Measurements from ENCODE around the gene FLOT2. TPM values are rescaled to one million over a fixed set of nuclear protein-coding genes. Genes with fewer than 3 reads are reported as not detected.

The FLOT2 gene
- total and polyA plus RNA-seq, 2 of the 8 experiments (the other 6 are each of a cell fraction or from before 2014, with no cell fraction given) = 116 to 189 TPM

- H3K23me2 ChIP-seq (ENCODE audit: low read depth, low read length) = peaks cover 7% of the 10 kb centered on the region; the same call in 1 of the 2 replicates
- H3K18ac ChIP-seq (ENCODE audit: extremely low read depth, low read length) = peak overlapping the region; percentile 80; the same call in 1 of the 2 replicates
- DNase-seq (ENCODE audit: low read depth in 1 of 2, low spot score in 2 of 2) (no peak), FAIRE-seq (no peak)
- no peak overlapping the region for H2AK5ac ChIP-seq (ENCODE audit: low read depth, low read length)
- peaks cover 0 to 1% (median 0%) of the 10 kb centered on the region in 4 experiments; a peak in 1 of 7 replicates for H3K4me1 ChIP-seq (replicated peaks in 1 of 4; ENCODE audit: control insufficient read depth in 3 of 4, insufficient read depth in 4 of 4, low read length in 3 of 4)
- no peak overlapping the region for H3K56ac ChIP-seq (replicated peaks; ENCODE audit: insufficient read length, low read depth, low read length)
- H4K8ac ChIP-seq (ENCODE audit: extremely low read depth, insufficient read depth, low read length) = no peak overlapping the region
- no peak overlapping the region for H4K5ac ChIP-seq (ENCODE audit: insufficient read length, low read depth, low read length)
- no peak overlapping the region for H3K14ac ChIP-seq (ENCODE audit: insufficient read length)
- ChIA-PET POLR2A (ENCODE audit: partially characterized antibody) (interaction anchor here (0.6 to 2.8 kb wide), 33 partner anchors 8 to 131 kb away, joined by 3 to 15 read pairs (median 5); partner anchors contain the start of genes NEK8 and RPL23A), CTCF (ENCODE audit: partially characterized antibody) (interaction anchor here (0.6 to 3.9 kb wide), 11 partner anchors 13 to 414 kb away, joined by 3 to 32 read pairs (median 3); no protein-coding TSS in a partner anchor)
- TF ChIP-seq JUN (IDR thresholded peaks at IDR 0.05; ENCODE audit: low read depth, low read length) (no peak), ATF3 (IDR thresholded peaks at IDR 0.05; ENCODE audit: insufficient read depth, low read depth, low read length) (no peak), SP4 (IDR thresholded peaks at IDR 0.05; ENCODE audit: low read length) (no peak), JUND (IDR thresholded peaks at IDR 0.05; ENCODE audit: low read length) (no peak), SIRT6 (IDR thresholded peaks at IDR 0.05; ENCODE audit: low read length) (no peak), SP2 (IDR thresholded peaks at IDR 0.05; ENCODE audit: low read length) (no peak), RNF2 (IDR thresholded peaks at IDR 0.05; ENCODE audit: borderline replicate concordance, low read depth, low read length, missing control alignments, poor library complexity, severe bottlenecking) (no peak), RAD21 (IDR thresholded peaks at IDR 0.05 in 1 of 2, conservative IDR thresholded peaks at IDR 0.05 in 1 of 2; ENCODE audit: low read depth in 2 of 2, low read length in 2 of 2) (no peak), USF2 (IDR thresholded peaks at IDR 0.05; ENCODE audit: low read length) (no peak), NRF1 (IDR thresholded peaks at IDR 0.05; ENCODE audit: low read depth, low read length) (no peak)
- H3K79me1 ChIP-seq (ENCODE audit: low read depth, low read length) = peaks cover 2% of the 10 kb centered on the region; the same call in 1 of the 2 replicates
- 24% methylated on average over 6 of the region's 6 CpGs; no CpG with 5 or more reads in 1 of the 2 experiments for WGBS, 2 experiments (ENCODE audit: extremely low coverage in 1 of 2, insufficient coverage in 1 of 2, insufficient read length in 1 of 2, insufficient replicate concordance in 2 of 2, low coverage in 1 of 2, low lambda C conversion rate in 2 of 2, missing lambda C conversion rate in 1 of 2)
- H2BK12ac ChIP-seq (ENCODE audit: low read depth, low read length) = no peak overlapping the region
- H3K4me3 ChIP-seq (ENCODE audit: extremely low read depth in 1 of 4, insufficient read depth in 2 of 4, low read depth in 3 of 4, low read length in 4 of 4) = peak overlapping the region; percentile 85 to 98 (median 92)
- H3K9ac ChIP-seq (replicated peaks in 1 of 4; ENCODE audit: extremely low read depth in 1 of 4, low read depth in 3 of 4, low read length in 3 of 4) = peak overlapping the region in 3 of 4 experiments; percentile 77 to 94 (median 80); a peak in 6 of 7 replicates
- H2BK20ac ChIP-seq (ENCODE audit: low read length) = no peak overlapping the region
- peaks cover 9 to 52% of the 10 kb centered on the region in 2 experiments for H3K79me2 ChIP-seq (ENCODE audit: control insufficient read depth in 1 of 2, insufficient read depth in 2 of 2, low read length in 2 of 2)
- H3K36me3 ChIP-seq (ENCODE audit: control insufficient read depth in 2 of 4, insufficient read depth in 4 of 4, low read length in 3 of 4) = no peaks in the 10 kb centered on the region
- peak overlapping the region; percentile 74 to 85 for H3K4me2 ChIP-seq (ENCODE audit: insufficient read depth in 1 of 2, low read depth in 2 of 2, low read length in 2 of 2)
- peak overlapping the region; percentile 18; the same call in 1 of the 2 replicates for H3K27ac ChIP-seq (ENCODE audit: low read depth, low read length)
- no peak overlapping the region for H2BK120ac ChIP-seq (replicated peaks; ENCODE audit: low read depth, low read length)
- H3K27me3 ChIP-seq (replicated peaks in 1 of 4; ENCODE audit: control insufficient read depth in 3 of 4, extremely low read depth in 1 of 4, insufficient read depth in 3 of 4, low read length in 3 of 4) = no peaks in the 10 kb centered on the region
- H2BK5ac ChIP-seq (ENCODE audit: low read depth, low read length) = peak overlapping the region; percentile 91
- no peak overlapping the region for H3K23ac ChIP-seq (ENCODE audit: insufficient read length)
- no peaks in the 10 kb centered on the region for H3K9me3 ChIP-seq (ENCODE audit: insufficient read depth in 2 of 2, low read depth in 1 of 2, low read length in 1 of 2)
- no peak overlapping the region for H4K91ac ChIP-seq (replicated peaks; ENCODE audit: insufficient read length, low read length)
- H2BK15ac ChIP-seq (ENCODE audit: low read length) = no peak overlapping the region
- no peak overlapping the region for H2AFZ ChIP-seq (ENCODE audit: low read length)
- no peak overlapping the region for H3K4ac ChIP-seq (replicated peaks; ENCODE audit: insufficient read length, low read depth, low read length)
- H4K20me1 ChIP-seq (replicated peaks in 1 of 2; ENCODE audit: control insufficient read depth in 1 of 2, insufficient read depth in 2 of 2, low read length in 2 of 2) = no peaks in the 10 kb centered on the region
These were observed 55.6 kb downstream of the FLOT2 start for GRCh38 chr17:28841901-28842281.

All from H1 (cell line).